ENCODE results near the gene NAV2.

DNA sequence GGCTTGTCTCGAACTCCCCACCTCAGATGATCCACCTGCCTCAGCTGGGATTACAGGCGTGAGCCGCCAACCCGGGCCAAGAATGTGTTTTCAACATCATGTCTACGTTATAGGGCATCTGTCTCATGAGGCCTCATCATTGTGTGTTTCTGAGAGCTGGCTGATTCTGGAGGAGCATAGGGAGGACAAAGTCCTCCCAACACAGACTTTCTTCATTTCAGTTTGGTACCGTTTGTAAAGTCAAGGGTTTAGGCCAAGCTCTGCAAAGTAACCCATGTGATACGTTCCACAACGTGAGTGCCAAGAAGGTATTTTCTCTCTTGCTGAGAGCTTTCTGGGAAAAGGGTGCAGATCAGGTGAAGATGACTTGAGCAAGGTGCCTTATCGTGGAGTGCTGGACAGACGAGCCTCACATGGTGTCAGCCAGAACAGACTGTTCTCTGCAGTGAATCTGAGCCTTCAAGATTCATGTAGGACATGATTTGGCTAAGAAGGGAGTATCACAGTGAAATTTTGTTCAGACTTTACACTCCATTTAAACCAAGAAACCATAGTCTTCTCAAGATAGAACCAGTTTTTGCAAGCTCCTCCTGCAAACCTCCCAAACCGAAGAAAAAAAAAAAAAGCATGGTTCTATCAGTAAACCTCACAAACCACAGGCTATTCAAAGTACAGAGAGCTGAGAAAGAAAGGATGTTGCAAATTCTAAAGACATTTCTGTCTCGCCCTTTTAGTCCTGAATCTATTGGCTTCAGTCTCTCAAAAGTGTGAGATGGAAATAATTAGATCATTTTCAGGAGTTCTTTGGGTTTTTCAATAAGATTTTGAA, 376.0 kb downstream of the NAV2 start:
- TF ChIP-seq POLR2AphosphoS5 (IDR thresholded peaks at IDR 0.05; ENCODE audit: borderline replicate concordance, low read depth, low read length) (no peak), EZH2 (IDR thresholded peaks at IDR 0.05) (no peak)

All from SK-N-MC (cell line).